ENCODE data around the gene TMEM267.

DNA sequence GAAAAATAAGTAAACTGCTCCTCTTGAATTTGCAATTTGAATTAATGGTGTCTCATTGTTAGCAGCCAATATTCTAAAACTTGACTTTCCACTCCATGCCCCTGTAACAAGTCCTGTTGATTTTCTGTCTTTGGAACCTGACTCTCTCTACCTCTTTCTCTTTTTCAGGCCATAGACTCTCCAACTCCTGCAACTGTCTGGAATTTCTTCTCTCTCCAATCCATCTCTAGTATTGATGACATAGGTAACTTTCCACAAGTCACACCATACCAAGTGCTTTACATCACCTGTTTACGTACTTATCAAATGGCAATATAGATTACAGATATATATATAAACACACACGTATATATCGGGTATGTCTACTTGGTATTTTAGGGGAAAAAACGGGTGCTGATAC lies 30.4 kb upstream of the TMEM267 start:
- TF ChIP-seq, protein P1, sequence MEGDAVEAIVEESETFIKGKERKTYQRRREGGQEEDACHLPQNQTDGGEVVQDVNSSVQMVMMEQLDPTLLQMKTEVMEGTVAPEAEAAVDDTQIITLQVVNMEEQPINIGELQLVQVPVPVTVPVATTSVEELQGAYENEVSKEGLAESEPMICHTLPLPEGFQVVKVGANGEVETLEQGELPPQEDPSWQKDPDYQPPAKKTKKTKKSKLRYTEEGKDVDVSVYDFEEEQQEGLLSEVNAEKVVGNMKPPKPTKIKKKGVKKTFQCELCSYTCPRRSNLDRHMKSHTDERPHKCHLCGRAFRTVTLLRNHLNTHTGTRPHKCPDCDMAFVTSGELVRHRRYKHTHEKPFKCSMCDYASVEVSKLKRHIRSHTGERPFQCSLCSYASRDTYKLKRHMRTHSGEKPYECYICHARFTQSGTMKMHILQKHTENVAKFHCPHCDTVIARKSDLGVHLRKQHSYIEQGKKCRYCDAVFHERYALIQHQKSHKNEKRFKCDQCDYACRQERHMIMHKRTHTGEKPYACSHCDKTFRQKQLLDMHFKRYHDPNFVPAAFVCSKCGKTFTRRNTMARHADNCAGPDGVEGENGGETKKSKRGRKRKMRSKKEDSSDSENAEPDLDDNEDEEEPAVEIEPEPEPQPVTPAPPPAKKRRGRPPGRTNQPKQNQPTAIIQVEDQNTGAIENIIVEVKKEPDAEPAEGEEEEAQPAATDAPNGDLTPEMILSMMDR (IDR thresholded peaks at IDR 0.05; ENCODE audit: insufficient read depth, low read length) = no peak
- no peak for TF ChIP-seq REST (IDR thresholded peaks at IDR 0.05; ENCODE audit: insufficient replicate concordance, low read depth)
- no peak for TF ChIP-seq SPI1 (IDR thresholded peaks at IDR 0.05; ENCODE audit: borderline replicate concordance, low read depth)
